Gastroesophageal sphincter (tissue), 4 donors: ENCODE data around the gene MRPL49. TPM values are rescaled to one million over a fixed set of nuclear protein-coding genes. Genes with fewer than 3 reads are reported as not detected.

Experiments used
- small RNA-seq, 4 donors: library from RNA; depleted of rRNA; stranded (forward); fragments of <200 nt; gene quantifications; one replicate each; pipeline ENCODE3, GENCODE V24; 2016
- total RNA-seq, 4 donors: library from RNA; depleted of rRNA; stranded (reverse); fragments of >200 nt; gene quantifications; one replicate each; pipeline ENCODE4 v1.1.0, GENCODE V29; 2016

Gene MRPL49
- total RNA-seq, 4 donors from 2014 or later: 83.9 to 114 (median 94.1) TPM

Small RNA genes within 50 kb of the gene (small RNA-seq; reads per million reads assigned to genes)
- gene HIGD1AP10: 0 reads per million in 4 donors
- 0 reads per million in 4 donors for gene PDCL2P2
- 0 to 0.09 (median 0) reads per million in 4 donors for gene RNU2-23P

Other genes with a start within 250 kb of the MRPL49 start
- gene EHD1, start 243.7 kb upstream of the MRPL49 start, total RNA-seq: 100 to 1,000 TPM in 2 of 4 donors, 10 to 100 TPM in 2; 92.1 to 188 (median 101) TPM
- gene ATG2A, start 205.1 kb upstream of the MRPL49 start, total RNA-seq: 10 to 100 TPM; 18.8 to 27.2 (median 26.3) TPM
- 10 to 100 TPM; 20.3 to 41.2 (median 27.0) TPM for gene PPP2R5B, start 197.6 kb upstream of the MRPL49 start, total RNA-seq
- not detected for gene GPHA2, start 186.4 kb upstream of the MRPL49 start, total RNA-seq
- gene MAJIN, start 150.2 kb upstream of the MRPL49 start, total RNA-seq: not detected
- gene BATF2, start 125.3 kb upstream of the MRPL49 start, total RNA-seq: 1 to 10 TPM; 1.5 to 3.4 (median 1.6) TPM
- 100 to 1,000 TPM; 158 to 220 (median 179) TPM for gene ARL2, start 108.2 kb upstream of the MRPL49 start, total RNA-seq
- 10 to 100 TPM; 23.6 to 42.5 (median 30.1) TPM for gene SNX15, start 94.9 kb upstream of the MRPL49 start, total RNA-seq
- gene SAC3D1, start 81.1 kb upstream of the MRPL49 start, total RNA-seq: 10 to 100 TPM in 3 of 4 donors, 1 to 10 TPM in 1; 4.7 to 13.6 (median 12.7) TPM
- gene NAALADL1, start 63.8 kb upstream of the MRPL49 start, total RNA-seq: 10 to 100 TPM; 21.8 to 38.5 (median 29.0) TPM
- 1 to 10 TPM in 2 of 4 donors, under 1 TPM in 2; 0.78 to 1.7 (median 0.99) TPM for gene CDCA5, start 38.3 kb upstream of the MRPL49 start, total RNA-seq
- 10 to 100 TPM; 26.3 to 43.9 (median 33.3) TPM for gene ZFPL1, start 38.1 kb upstream of the MRPL49 start, total RNA-seq
- gene VPS51, start 26.1 kb upstream of the MRPL49 start, total RNA-seq: 100 to 1,000 TPM; 374 to 526 (median 407) TPM
- gene TM7SF2, start 10.4 kb upstream of the MRPL49 start, total RNA-seq: 10 to 100 TPM in 3 of 4 donors, 1 to 10 TPM in 1; 7.1 to 25.2 (median 18.3) TPM
- gene ZNHIT2, start 4.6 kb upstream of the MRPL49 start, total RNA-seq: 10 to 100 TPM; 13.6 to 19.1 (median 15.4) TPM
- 100 to 1,000 TPM; 464 to 971 (median 566) TPM for gene FAU, start 187 bp upstream of the MRPL49 start, total RNA-seq
- 10 to 100 TPM; 19.0 to 38.7 (median 26.0) TPM for gene SYVN1, start 12.2 kb downstream of the MRPL49 start, total RNA-seq
- gene SPDYC, start 47.9 kb downstream of the MRPL49 start, total RNA-seq: not detected
- gene CAPN1, start 59.6 kb downstream of the MRPL49 start, total RNA-seq: 100 to 1,000 TPM; 100 to 196 (median 156) TPM
- 10 to 100 TPM in 2 of 4 donors, 1 to 10 TPM in 2; 7.7 to 18.5 (median 13.2) TPM for gene POLA2, start 139.6 kb downstream of the MRPL49 start, total RNA-seq
- 10 to 100 TPM; 26.3 to 63.4 (median 42.8) TPM for gene CDC42EP2, start 192.5 kb downstream of the MRPL49 start, total RNA-seq
- gene DPF2, start 211.5 kb downstream of the MRPL49 start, total RNA-seq: 10 to 100 TPM; 42.5 to 72.7 (median 62.1) TPM
- under 1 TPM in 2 of 4 donors, not detected in 2; 0.27 to 0.67 TPM for gene TIGD3, start 232.4 kb downstream of the MRPL49 start, total RNA-seq